HG03439 (cell line): ENCODE data around the gene TNFAIP8L1.
A peak's percentile ranks its signal among the peaks of the same experiment; 100 is the strongest.

Source experiments
- ATAC-seq: cut with Tn5 transposase; IDR thresholded peaks from one replicate; pipeline ENCODE4 v1.9.1; 2021; ENCODE audit warnings: mild to moderate bottlenecking, moderate library complexity; ENCODE audit not compliant: unreplicated experiment

The TNFAIP8L1 gene

GRCh38 chr19:4609878-4610511 lies 29.3 kb upstream of the TNFAIP8L1 start:
- no peak for ATAC-seq

- no peak for ATAC-seq
Observed at GRCh38 chr19:4613254-4613751, 26.0 kb upstream of the TNFAIP8L1 start.

GRCh38 chr19:4618019-4618418 lies 21.3 kb upstream of the TNFAIP8L1 start:
- ATAC-seq = no peak

- ATAC-seq = no peak
Observed at GRCh38 chr19:4619668-4620294, 19.5 kb upstream of the TNFAIP8L1 start.

- no peak for ATAC-seq
Observed at GRCh38 chr19:4620675-4621074, 18.6 kb upstream of the TNFAIP8L1 start.

GRCh38 chr19:4622695-4623421 lies 16.5 kb upstream of the TNFAIP8L1 start:
- ATAC-seq = no peak

GRCh38 chr19:4624301-4624700 lies 15.0 kb upstream of the TNFAIP8L1 start:
- no peak for ATAC-seq

GRCh38 chr19:4624733-4625362 lies 14.5 kb upstream of the TNFAIP8L1 start:
- no peak for ATAC-seq

GRCh38 chr19:4633140-4633967 lies 6.0 kb upstream of the TNFAIP8L1 start:
- ATAC-seq = no peak

- ATAC-seq = no peak
Observed at GRCh38 chr19:4635754-4636116, 3.6 kb upstream of the TNFAIP8L1 start.

- ATAC-seq = no peak
Observed at GRCh38 chr19:4636151-4636717, 3.1 kb upstream of the TNFAIP8L1 start.

GRCh38 chr19:4636761-4637160 lies 2.6 kb upstream of the TNFAIP8L1 start:
- ATAC-seq = no peak

GRCh38 chr19:4638317-4638716 lies 999 bp upstream of the TNFAIP8L1 start:
- no peak for ATAC-seq

- ATAC-seq = peak; percentile 4
Observed at GRCh38 chr19:4639531-4640246, 373 bp downstream of the TNFAIP8L1 start.

GRCh38 chr19:4640247-4641000 lies 1.1 kb downstream of the TNFAIP8L1 start:
- no peak for ATAC-seq

- ATAC-seq = no peak
Observed at GRCh38 chr19:4641132-4641531, 1.8 kb downstream of the TNFAIP8L1 start.

GRCh38 chr19:4642625-4643024 lies 3.3 kb downstream of the TNFAIP8L1 start:
- ATAC-seq = no peak

GRCh38 chr19:4645718-4646117 lies 6.4 kb downstream of the TNFAIP8L1 start:
- no peak for ATAC-seq
